ENCODE data around the gene NRP1. TPM values are rescaled to one million over a fixed set of nuclear protein-coding genes. Genes with fewer than 3 reads are reported as not detected.

The NRP1 gene
- total and polyA plus RNA-seq, 2 of the 8 experiments (the other 6 are each of a cell fraction or from before 2014, with no cell fraction given), result 1.2 to 2.1 TPM

DNA sequence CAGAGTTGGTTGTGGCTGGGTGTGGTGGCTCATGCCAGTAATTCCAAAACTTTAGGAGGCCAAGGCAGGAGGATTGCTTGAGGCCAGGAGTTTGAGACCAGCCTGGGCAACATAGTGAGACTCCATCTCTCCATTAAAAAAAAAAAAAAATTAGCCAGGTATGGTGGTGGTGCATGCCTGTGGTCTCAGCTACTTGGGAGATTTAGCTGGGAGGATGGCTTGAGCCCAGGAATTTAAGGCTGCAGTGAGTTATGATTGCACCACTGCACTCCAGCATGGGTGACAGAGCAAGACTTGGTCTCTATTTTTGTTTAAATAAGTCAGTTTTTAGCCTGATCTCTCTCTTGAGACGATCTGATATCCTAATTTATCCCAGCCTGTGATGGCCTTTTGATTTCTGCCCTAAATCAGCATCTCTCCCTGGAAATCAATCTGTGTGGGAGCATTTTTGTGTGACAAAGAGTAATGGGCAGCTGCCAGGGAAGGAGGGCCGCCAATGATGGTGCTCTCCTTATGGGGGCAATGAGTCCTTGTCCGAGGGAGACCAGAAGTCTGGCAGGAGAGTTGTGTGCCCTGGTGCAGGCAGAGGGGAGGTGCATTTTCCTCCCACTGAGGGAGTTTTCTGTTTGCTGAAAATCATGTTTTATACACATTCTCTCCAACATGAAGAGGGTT lies 111.0 kb downstream of the NRP1 start (continued):
- TF ChIP-seq, protein P1, sequence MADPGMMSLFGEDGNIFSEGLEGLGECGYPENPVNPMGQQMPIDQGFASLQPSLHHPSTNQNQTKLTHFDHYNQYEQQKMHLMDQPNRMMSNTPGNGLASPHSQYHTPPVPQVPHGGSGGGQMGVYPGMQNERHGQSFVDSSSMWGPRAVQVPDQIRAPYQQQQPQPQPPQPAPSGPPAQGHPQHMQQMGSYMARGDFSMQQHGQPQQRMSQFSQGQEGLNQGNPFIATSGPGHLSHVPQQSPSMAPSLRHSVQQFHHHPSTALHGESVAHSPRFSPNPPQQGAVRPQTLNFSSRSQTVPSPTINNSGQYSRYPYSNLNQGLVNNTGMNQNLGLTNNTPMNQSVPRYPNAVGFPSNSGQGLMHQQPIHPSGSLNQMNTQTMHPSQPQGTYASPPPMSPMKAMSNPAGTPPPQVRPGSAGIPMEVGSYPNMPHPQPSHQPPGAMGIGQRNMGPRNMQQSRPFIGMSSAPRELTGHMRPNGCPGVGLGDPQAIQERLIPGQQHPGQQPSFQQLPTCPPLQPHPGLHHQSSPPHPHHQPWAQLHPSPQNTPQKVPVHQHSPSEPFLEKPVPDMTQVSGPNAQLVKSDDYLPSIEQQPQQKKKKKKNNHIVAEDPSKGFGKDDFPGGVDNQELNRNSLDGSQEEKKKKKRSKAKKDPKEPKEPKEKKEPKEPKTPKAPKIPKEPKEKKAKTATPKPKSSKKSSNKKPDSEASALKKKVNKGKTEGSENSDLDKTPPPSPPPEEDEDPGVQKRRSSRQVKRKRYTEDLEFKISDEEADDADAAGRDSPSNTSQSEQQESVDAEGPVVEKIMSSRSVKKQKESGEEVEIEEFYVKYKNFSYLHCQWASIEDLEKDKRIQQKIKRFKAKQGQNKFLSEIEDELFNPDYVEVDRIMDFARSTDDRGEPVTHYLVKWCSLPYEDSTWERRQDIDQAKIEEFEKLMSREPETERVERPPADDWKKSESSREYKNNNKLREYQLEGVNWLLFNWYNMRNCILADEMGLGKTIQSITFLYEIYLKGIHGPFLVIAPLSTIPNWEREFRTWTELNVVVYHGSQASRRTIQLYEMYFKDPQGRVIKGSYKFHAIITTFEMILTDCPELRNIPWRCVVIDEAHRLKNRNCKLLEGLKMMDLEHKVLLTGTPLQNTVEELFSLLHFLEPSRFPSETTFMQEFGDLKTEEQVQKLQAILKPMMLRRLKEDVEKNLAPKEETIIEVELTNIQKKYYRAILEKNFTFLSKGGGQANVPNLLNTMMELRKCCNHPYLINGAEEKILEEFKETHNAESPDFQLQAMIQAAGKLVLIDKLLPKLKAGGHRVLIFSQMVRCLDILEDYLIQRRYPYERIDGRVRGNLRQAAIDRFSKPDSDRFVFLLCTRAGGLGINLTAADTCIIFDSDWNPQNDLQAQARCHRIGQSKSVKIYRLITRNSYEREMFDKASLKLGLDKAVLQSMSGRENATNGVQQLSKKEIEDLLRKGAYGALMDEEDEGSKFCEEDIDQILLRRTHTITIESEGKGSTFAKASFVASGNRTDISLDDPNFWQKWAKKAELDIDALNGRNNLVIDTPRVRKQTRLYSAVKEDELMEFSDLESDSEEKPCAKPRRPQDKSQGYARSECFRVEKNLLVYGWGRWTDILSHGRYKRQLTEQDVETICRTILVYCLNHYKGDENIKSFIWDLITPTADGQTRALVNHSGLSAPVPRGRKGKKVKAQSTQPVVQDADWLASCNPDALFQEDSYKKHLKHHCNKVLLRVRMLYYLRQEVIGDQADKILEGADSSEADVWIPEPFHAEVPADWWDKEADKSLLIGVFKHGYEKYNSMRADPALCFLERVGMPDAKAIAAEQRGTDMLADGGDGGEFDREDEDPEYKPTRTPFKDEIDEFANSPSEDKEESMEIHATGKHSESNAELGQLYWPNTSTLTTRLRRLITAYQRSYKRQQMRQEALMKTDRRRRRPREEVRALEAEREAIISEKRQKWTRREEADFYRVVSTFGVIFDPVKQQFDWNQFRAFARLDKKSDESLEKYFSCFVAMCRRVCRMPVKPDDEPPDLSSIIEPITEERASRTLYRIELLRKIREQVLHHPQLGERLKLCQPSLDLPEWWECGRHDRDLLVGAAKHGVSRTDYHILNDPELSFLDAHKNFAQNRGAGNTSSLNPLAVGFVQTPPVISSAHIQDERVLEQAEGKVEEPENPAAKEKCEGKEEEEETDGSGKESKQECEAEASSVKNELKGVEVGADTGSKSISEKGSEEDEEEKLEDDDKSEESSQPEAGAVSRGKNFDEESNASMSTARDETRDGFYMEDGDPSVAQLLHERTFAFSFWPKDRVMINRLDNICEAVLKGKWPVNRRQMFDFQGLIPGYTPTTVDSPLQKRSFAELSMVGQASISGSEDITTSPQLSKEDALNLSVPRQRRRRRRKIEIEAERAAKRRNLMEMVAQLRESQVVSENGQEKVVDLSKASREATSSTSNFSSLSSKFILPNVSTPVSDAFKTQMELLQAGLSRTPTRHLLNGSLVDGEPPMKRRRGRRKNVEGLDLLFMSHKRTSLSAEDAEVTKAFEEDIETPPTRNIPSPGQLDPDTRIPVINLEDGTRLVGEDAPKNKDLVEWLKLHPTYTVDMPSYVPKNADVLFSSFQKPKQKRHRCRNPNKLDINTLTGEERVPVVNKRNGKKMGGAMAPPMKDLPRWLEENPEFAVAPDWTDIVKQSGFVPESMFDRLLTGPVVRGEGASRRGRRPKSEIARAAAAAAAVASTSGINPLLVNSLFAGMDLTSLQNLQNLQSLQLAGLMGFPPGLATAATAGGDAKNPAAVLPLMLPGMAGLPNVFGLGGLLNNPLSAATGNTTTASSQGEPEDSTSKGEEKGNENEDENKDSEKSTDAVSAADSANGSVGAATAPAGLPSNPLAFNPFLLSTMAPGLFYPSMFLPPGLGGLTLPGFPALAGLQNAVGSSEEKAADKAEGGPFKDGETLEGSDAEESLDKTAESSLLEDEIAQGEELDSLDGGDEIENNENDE (IDR thresholded peaks at IDR 0.05; ENCODE audit: insufficient replicate concordance, low read length), result no peak
- no peak for TF ChIP-seq FOSL1 (IDR thresholded peaks at IDR 0.05; ENCODE audit: insufficient read depth, low read depth, low read length)
- TF ChIP-seq SP2 (IDR thresholded peaks at IDR 0.05; ENCODE audit: low read length), result no peak
- TF ChIP-seq CHD2 (IDR thresholded peaks at IDR 0.05; ENCODE audit: low read length), result no peak
- no peak for TF ChIP-seq GABPA (IDR thresholded peaks at IDR 0.05; ENCODE audit: borderline replicate concordance, insufficient read depth, low read length)
- no peak for TF ChIP-seq NANOG (IDR thresholded peaks at IDR 0.05; ENCODE audit: insufficient read depth, low read depth, low read length, poor library complexity, severe bottlenecking)
